B cell (primary cell): ENCODE results near the gene PDZD7.

ENCODE experiments used
- EZH2 ChIP-seq: IDR thresholded peaks from 2 replicates; pipeline ENCODE4 v1.6.1; 2012; ENCODE audit warnings: borderline replicate concordance, low read depth, mild to moderate bottlenecking, moderate library complexity, low read length; ENCODE audit not compliant: insufficient read depth, poor library complexity, severe bottlenecking
- TF ChIP-seq, protein P1 (sequence below): fragments of 200-600 bp; IDR thresholded peaks from one replicate; pipeline ENCODE4 v1.8.0; 2022; ENCODE audit warnings: antibody characterized with exemption, mild to moderate bottlenecking

DNA sequence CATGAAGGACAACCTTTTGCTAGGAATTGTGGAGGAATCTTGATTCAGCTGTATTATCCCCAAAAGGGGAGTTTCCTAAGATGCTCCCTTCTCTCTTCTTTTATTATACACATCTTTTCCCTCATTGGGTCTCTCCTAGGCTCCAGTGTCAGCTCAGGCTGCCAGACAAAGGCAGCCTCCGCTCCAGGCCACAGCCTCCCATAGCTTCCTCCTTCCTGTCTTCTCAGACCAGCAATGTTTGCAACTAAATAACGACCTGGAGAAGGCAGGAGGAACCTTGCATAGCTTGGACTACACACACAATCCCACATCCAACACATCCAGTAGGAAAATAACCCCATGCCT lies 12.4 kb upstream of the PDZD7 start:
- TF ChIP-seq, protein P1, sequence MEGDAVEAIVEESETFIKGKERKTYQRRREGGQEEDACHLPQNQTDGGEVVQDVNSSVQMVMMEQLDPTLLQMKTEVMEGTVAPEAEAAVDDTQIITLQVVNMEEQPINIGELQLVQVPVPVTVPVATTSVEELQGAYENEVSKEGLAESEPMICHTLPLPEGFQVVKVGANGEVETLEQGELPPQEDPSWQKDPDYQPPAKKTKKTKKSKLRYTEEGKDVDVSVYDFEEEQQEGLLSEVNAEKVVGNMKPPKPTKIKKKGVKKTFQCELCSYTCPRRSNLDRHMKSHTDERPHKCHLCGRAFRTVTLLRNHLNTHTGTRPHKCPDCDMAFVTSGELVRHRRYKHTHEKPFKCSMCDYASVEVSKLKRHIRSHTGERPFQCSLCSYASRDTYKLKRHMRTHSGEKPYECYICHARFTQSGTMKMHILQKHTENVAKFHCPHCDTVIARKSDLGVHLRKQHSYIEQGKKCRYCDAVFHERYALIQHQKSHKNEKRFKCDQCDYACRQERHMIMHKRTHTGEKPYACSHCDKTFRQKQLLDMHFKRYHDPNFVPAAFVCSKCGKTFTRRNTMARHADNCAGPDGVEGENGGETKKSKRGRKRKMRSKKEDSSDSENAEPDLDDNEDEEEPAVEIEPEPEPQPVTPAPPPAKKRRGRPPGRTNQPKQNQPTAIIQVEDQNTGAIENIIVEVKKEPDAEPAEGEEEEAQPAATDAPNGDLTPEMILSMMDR: no peak
- TF ChIP-seq EZH2: no peak
